ENCODE measurements around the gene TDRD6.

Gene TDRD6

GRCh38 chr6:46657642-46658041, 30.0 kb upstream of the TDRD6 start:
- TF ChIP-seq GABPA (IDR thresholded peaks at IDR 0.05; ENCODE audit: low read depth) (no peak), REST (IDR thresholded peaks at IDR 0.05; ENCODE audit: insufficient replicate concordance, low read depth) (no peak), POLR2AphosphoS5 (IDR thresholded peaks at IDR 0.05; ENCODE audit: low read depth) (no peak), SPI1 (IDR thresholded peaks at IDR 0.05; ENCODE audit: borderline replicate concordance, low read depth) (no peak)
- TF ChIP-seq, protein P1, sequence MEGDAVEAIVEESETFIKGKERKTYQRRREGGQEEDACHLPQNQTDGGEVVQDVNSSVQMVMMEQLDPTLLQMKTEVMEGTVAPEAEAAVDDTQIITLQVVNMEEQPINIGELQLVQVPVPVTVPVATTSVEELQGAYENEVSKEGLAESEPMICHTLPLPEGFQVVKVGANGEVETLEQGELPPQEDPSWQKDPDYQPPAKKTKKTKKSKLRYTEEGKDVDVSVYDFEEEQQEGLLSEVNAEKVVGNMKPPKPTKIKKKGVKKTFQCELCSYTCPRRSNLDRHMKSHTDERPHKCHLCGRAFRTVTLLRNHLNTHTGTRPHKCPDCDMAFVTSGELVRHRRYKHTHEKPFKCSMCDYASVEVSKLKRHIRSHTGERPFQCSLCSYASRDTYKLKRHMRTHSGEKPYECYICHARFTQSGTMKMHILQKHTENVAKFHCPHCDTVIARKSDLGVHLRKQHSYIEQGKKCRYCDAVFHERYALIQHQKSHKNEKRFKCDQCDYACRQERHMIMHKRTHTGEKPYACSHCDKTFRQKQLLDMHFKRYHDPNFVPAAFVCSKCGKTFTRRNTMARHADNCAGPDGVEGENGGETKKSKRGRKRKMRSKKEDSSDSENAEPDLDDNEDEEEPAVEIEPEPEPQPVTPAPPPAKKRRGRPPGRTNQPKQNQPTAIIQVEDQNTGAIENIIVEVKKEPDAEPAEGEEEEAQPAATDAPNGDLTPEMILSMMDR (IDR thresholded peaks at IDR 0.05; ENCODE audit: insufficient read depth, low read length) = no peak
- no peak overlapping the region for H3K4me3 ChIP-seq (replicated peaks; ENCODE audit: insufficient read depth, low read length)
- DNase-seq (ENCODE audit: low read depth in 1 of 2, low spot score in 1 of 2) = no peak

GRCh38 chr6:46661483-46661882, 26.2 kb upstream of the TDRD6 start:
- H3K27me3 ChIP-seq (ENCODE audit: insufficient read depth, poor library complexity, severe bottlenecking) = peaks cover 9% of the 10 kb centered on the region
- TF ChIP-seq REST (IDR thresholded peaks at IDR 0.05; ENCODE audit: insufficient replicate concordance, low read depth) (no peak), SPI1 (IDR thresholded peaks at IDR 0.05; ENCODE audit: borderline replicate concordance, low read depth) (no peak)
- TF ChIP-seq, protein P1 (IDR thresholded peaks at IDR 0.05; ENCODE audit: insufficient read depth, low read length) = no peak
- no peak overlapping the region for H3K27ac ChIP-seq (replicated peaks)
- H3K4me3 ChIP-seq (replicated peaks; ENCODE audit: insufficient read depth, low read length) = no peak overlapping the region
- no peak for DNase-seq (ENCODE audit: low read depth in 1 of 2, low spot score in 1 of 2)

More at GRCh38 chr6:46657642-46658041, 30.0 kb upstream of the TDRD6 start:
- Histone ChIP-seq H3K27me3 (ENCODE audit: insufficient read depth, poor library complexity, severe bottlenecking) (peaks cover 14% of the 10 kb centered on the region), H3K27ac (replicated peaks) (no peak overlapping the region)

DNA sequence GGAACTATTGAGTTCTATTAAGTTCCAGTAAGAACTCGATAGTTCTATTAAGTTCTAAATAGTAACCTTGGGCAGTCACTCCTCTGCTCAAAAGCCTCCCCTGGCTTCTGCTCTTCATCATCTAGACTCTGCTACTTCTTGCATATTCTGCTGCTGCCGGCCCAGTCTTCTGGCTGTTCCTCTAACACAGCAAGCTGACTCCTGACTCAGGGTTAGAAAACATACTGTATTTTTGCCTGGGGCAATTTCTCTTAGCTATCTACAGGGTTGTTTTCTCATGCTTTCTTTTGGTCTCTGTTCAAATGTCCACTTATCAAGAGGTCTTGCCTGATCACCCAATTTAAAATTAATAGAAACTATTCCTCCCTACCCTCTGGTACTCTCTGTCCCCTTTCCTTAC, 20.3 kb upstream of the TDRD6 start:
- H3K27ac ChIP-seq (replicated peaks) = no peak overlapping the region
- TF ChIP-seq SPI1 (IDR thresholded peaks at IDR 0.05; ENCODE audit: borderline replicate concordance, low read depth) = no peak
- TF ChIP-seq GABPA (IDR thresholded peaks at IDR 0.05; ENCODE audit: low read depth) = no peak
- TF ChIP-seq POLR2AphosphoS5 (IDR thresholded peaks at IDR 0.05; ENCODE audit: low read depth) = no peak
- TF ChIP-seq, protein P1 (IDR thresholded peaks at IDR 0.05; ENCODE audit: insufficient read depth, low read length) = no peak
- TF ChIP-seq REST (IDR thresholded peaks at IDR 0.05; ENCODE audit: insufficient replicate concordance, low read depth) = no peak
- DNase-seq (ENCODE audit: low read depth in 1 of 2, low spot score in 1 of 2) = no peak
- no peak overlapping the region for H3K4me3 ChIP-seq (replicated peaks; ENCODE audit: insufficient read depth, low read length)
- H3K27me3 ChIP-seq (ENCODE audit: insufficient read depth, poor library complexity, severe bottlenecking) = peaks cover 4% of the 10 kb centered on the region

All from HL-60 (cell line).